ENCODE results near the gene GUCY1A1.

Gene GUCY1A1, protein sequence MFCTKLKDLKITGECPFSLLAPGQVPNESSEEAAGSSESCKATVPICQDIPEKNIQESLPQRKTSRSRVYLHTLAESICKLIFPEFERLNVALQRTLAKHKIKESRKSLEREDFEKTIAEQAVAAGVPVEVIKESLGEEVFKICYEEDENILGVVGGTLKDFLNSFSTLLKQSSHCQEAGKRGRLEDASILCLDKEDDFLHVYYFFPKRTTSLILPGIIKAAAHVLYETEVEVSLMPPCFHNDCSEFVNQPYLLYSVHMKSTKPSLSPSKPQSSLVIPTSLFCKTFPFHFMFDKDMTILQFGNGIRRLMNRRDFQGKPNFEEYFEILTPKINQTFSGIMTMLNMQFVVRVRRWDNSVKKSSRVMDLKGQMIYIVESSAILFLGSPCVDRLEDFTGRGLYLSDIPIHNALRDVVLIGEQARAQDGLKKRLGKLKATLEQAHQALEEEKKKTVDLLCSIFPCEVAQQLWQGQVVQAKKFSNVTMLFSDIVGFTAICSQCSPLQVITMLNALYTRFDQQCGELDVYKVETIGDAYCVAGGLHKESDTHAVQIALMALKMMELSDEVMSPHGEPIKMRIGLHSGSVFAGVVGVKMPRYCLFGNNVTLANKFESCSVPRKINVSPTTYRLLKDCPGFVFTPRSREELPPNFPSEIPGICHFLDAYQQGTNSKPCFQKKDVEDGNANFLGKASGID

GRCh38 chr4:155666344-155667221, at the start of gene GUCY1A1:
Gene GUCY1A1, plus strand, starts transcription at chr4:155666848. Its CDS starts 30,020 bp downstream, at chr4:155696868.
- no peak for TF ChIP-seq POLR2A (IDR thresholded peaks at IDR 0.05; ENCODE audit: low read depth, low read length)
- no peak for DNase-seq (ENCODE audit: insufficient read length, low spot score)
- no peak for FAIRE-seq

- FAIRE-seq, result no peak
These were observed 49.4 kb upstream of the GUCY1A1 start for GRCh38 chr4:155617296-155617695.

GRCh38 chr4:155618183-155618838, 48.3 kb upstream of the GUCY1A1 start:
- no peak for TF ChIP-seq POLR2A (IDR thresholded peaks at IDR 0.05; ENCODE audit: low read depth, low read length)
- FAIRE-seq (no peak), DNase-seq (ENCODE audit: insufficient read length, low spot score) (no peak)

More at GRCh38 chr4:155617296-155617695, 49.4 kb upstream of the GUCY1A1 start:
- DNase-seq (ENCODE audit: insufficient read length, low spot score), result no peak
- no peak for TF ChIP-seq POLR2A (IDR thresholded peaks at IDR 0.05; ENCODE audit: low read depth, low read length)

DNA sequence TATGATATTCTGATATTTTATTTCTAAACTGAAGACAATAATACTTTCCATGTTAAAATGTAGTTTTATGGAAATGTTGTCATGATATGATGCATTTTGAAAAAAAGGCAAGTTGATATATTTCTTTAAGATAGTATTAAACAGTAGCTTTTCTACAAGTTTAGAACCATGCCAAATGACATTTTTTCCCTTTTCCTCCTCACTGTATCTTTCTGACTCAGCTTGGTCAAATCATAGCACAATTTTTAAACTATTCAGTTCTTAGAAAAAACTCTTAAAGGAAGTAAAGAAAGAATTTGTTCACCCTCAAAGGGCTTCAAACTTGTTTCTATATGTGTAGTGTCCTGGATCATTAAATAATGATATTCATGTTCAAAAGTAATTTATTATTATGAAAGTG, 46.0 kb upstream of the GUCY1A1 start:
- DNase-seq (ENCODE audit: insufficient read length, low spot score) (no peak), FAIRE-seq (no peak)
- no peak for TF ChIP-seq POLR2A (IDR thresholded peaks at IDR 0.05; ENCODE audit: low read depth, low read length)

GRCh38 chr4:155624478-155624877, 42.2 kb upstream of the GUCY1A1 start:
- TF ChIP-seq POLR2A (IDR thresholded peaks at IDR 0.05; ENCODE audit: low read depth, low read length), result no peak
- FAIRE-seq, result no peak

DNA sequence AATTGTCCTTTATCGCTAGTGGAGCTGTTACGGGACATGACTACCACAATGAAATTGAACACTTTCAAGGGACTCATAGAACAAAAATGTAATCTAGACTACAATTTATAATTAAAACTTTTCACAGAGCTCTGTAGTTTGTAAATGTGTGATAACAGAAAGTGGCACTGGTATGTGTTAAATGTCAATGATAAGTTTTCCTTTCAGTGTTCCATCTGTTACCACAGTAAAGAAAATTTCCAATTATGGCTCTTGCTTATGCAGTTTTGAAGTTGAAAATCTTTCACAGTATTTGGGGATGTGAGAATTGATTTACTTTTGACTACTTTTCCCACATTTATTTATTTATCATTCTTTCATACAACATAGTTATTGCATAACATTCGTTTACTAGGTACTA, 40.1 kb upstream of the GUCY1A1 start:
- TF ChIP-seq POLR2A (IDR thresholded peaks at IDR 0.05; ENCODE audit: low read depth, low read length), result no peak
- DNase-seq (ENCODE audit: insufficient read length, low spot score), result no peak
- no peak for FAIRE-seq

More at GRCh38 chr4:155624478-155624877, 42.2 kb upstream of the GUCY1A1 start:
- no peak for DNase-seq (ENCODE audit: insufficient read length, low spot score)

- FAIRE-seq, result no peak
- TF ChIP-seq POLR2A (IDR thresholded peaks at IDR 0.05; ENCODE audit: low read depth, low read length), result no peak
These were observed 37.3 kb upstream of the GUCY1A1 start for GRCh38 chr4:155629183-155629825.

GRCh38 chr4:155629956-155630355, 36.7 kb upstream of the GUCY1A1 start:
- DNase-seq (ENCODE audit: insufficient read length, low spot score), result no peak
- TF ChIP-seq POLR2A (IDR thresholded peaks at IDR 0.05; ENCODE audit: low read depth, low read length), result no peak
- FAIRE-seq, result no peak

More at GRCh38 chr4:155629183-155629825, 37.3 kb upstream of the GUCY1A1 start:
- DNase-seq (ENCODE audit: insufficient read length, low spot score), result no peak

DNA sequence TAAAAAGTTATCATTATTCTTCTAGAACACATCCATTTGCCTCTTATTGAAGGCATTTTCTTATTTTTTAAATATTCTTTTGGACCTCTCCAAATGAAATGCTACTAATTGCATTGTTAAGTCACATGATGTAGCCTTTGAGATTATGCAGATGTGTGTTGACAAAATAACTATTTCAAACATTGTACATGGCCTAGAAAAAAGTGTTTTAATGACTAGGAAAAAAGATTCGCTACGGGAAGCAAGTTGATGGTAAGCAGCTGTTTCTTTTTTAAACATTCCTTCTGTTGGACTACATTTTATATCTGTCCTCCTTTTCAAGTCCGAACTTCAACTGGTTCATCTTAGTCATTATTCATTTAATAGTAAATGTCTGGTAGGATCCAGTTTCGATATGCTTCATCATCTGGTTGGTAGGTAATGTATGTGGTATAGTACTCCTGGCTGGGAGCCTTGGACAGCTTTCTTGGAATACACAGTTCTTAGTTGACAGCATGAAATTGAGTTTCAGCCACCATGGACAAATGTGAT, 34.3 kb upstream of the GUCY1A1 start:
- no peak for FAIRE-seq
- no peak for DNase-seq (ENCODE audit: insufficient read length, low spot score)
- no peak for TF ChIP-seq POLR2A (IDR thresholded peaks at IDR 0.05; ENCODE audit: low read depth, low read length)

- FAIRE-seq, result no peak
- no peak for DNase-seq (ENCODE audit: insufficient read length, low spot score)
- no peak for TF ChIP-seq POLR2A (IDR thresholded peaks at IDR 0.05; ENCODE audit: low read depth, low read length)
These were observed 28.3 kb upstream of the GUCY1A1 start for GRCh38 chr4:155638195-155638965.

DNA sequence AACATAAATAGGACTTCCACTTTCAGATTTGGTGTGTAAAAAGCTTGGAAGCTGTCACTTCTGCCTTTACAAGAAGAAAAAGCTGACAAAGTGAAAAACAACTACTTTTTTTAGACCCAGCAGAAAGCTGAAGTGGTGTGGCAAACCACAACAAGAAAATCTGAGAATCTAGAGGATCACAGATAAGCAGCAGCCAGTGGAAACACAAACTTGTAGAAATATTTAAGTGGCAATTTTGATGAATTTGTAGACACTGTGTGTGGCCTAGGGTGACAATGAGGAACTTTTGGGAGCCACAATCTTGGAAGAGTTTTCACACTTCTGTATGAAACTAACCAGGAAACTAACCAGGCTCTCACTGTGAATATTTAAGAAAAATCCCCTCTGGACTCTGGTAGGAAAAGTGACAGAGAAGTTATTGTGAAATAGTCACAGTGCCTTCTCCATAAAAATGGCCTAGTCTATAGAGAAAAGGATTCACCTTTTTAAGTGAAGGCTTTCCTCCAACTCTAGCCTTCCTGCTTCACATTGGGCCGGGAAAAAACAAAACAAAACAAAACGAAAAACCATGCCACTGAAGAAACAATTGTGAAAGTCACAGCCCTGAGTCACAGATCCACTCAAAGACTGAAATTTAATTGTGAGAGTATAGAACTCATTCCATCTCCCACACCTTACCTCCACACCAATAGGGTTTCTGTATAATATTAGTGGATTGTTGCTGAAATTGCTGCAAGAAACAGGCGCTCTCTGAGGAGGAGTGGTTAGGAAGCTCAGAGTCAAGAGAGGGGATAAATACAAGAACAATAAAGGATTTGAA, 26.7 kb upstream of the GUCY1A1 start:
- no peak for DNase-seq (ENCODE audit: insufficient read length, low spot score)
- FAIRE-seq, result no peak
- TF ChIP-seq POLR2A (IDR thresholded peaks at IDR 0.05; ENCODE audit: low read depth, low read length), result no peak
